NCI-H1105 (cell line): ENCODE measurements around the gene DNAH9.
A peak's percentile ranks its signal among the peaks of the same experiment; 100 is the strongest.

Experiments
- DNase-seq: peaks from one replicate; lab custom pipeline; 2025; lab: John Stamatoyannopoulos, UW

DNAH9 gene

GRCh38 chr17:11601661-11602060 is 3.4 kb downstream of the DNAH9 start:
- DNase-seq: no peak

GRCh38 chr17:11608396-11608795 is 10.1 kb downstream of the DNAH9 start:
- DNase-seq: no peak

GRCh38 chr17:11610999-11611566 is 12.8 kb downstream of the DNAH9 start:
- DNase-seq: no peak

GRCh38 chr17:11612956-11613355 is 14.7 kb downstream of the DNAH9 start:
- DNase-seq: no peak

GRCh38 chr17:11618861-11619566 is 20.7 kb downstream of the DNAH9 start:
- no peak for DNase-seq

GRCh38 chr17:11622492-11622891 is 24.2 kb downstream of the DNAH9 start:
- no peak for DNase-seq

- DNase-seq: no peak
These were observed 26.7 kb downstream of the DNAH9 start for GRCh38 chr17:11624976-11625375.

- no peak for DNase-seq
These were observed 27.6 kb downstream of the DNAH9 start for GRCh38 chr17:11625878-11626277.

- no peak for DNase-seq
These were observed 29.2 kb downstream of the DNAH9 start for GRCh38 chr17:11627301-11627940.

GRCh38 chr17:11628374-11628773 is 30.1 kb downstream of the DNAH9 start:
- DNase-seq: no peak

- DNase-seq: no peak
These were observed 30.6 kb downstream of the DNAH9 start for GRCh38 chr17:11628831-11629230.

GRCh38 chr17:11636771-11637170 is 38.5 kb downstream of the DNAH9 start:
- no peak for DNase-seq

GRCh38 chr17:11637796-11638195 is 39.5 kb downstream of the DNAH9 start:
- DNase-seq: no peak

- no peak for DNase-seq
These were observed 40.5 kb downstream of the DNAH9 start for GRCh38 chr17:11638700-11639265.

- no peak for DNase-seq
These were observed 41.6 kb downstream of the DNAH9 start for GRCh38 chr17:11639736-11640462.

GRCh38 chr17:11640463-11640814 is 42.2 kb downstream of the DNAH9 start:
- no peak for DNase-seq

- no peak for DNase-seq
These were observed 43.4 kb downstream of the DNAH9 start for GRCh38 chr17:11641521-11642275.

- DNase-seq: no peak
These were observed 44.4 kb downstream of the DNAH9 start for GRCh38 chr17:11642655-11643054.

GRCh38 chr17:11643851-11644250 is 45.6 kb downstream of the DNAH9 start:
- no peak for DNase-seq

GRCh38 chr17:11644265-11645212 is 46.3 kb downstream of the DNAH9 start:
- peak; percentile 72 for DNase-seq

- no peak for DNase-seq
These were observed 47.2 kb downstream of the DNAH9 start for GRCh38 chr17:11645426-11645825.
